ENCODE data around the gene STRN.

DNA sequence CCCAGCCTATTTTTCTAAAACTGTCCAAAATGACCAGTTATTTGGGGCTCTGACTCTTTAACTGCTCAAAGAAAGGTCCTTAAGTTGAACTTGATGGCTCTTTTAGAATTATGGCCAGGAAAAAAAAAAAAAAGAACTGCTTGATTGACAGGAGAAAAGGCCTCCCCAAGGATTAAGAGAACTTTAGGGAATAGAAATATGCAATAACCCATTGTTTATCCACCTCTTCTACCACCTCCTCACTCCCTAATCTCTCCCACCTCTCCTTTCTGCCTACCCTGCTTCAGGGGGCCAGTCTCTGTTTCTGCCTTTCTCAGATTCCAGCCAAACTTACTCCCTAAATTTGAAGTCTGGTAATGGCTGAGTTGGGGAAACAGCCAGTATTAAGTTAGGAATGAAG lies 5.7 kb upstream of the STRN start:
- TF ChIP-seq CTCF (IDR thresholded peaks at IDR 0.05) (no peak), POLR2A (IDR thresholded peaks at IDR 0.05) (no peak), POLR2AphosphoS5 (IDR thresholded peaks at IDR 0.05) (no peak)

Measured in prostate gland (tissue), 2 donors.